Measurements from ENCODE around the gene D2HGDH. TPM values are rescaled to one million over a fixed set of nuclear protein-coding genes. Genes with fewer than 3 reads are reported as not detected.

D2HGDH gene
- total RNA-seq, 1 experiment from 2014 or later = 10.0 TPM

GRCh38 chr2:241801611-241802420 lies 67.4 kb downstream of the D2HGDH start:
- H3K27me3 Mint-ChIP-seq (ENCODE audit: low read depth) = peaks cover 19% of the 10 kb centered on the region
- DNase-seq = peak; percentile 69
- H2AFZ ChIP-seq (ENCODE audit: low read length) = no peak overlapping the region

More at GRCh38 chr2:241801611-241802420, 67.4 kb downstream of the D2HGDH start:
- no peak overlapping the region for H3K4me3 Mint-ChIP-seq
- Histone ChIP-seq H3K56ac (ENCODE audit: insufficient read length, low read depth, low read length) (no peak overlapping the region), H2BK20ac (ENCODE audit: low read depth, low read length, poor library complexity, severe bottlenecking) (no peak overlapping the region), H3K9ac (ENCODE audit: extremely low read depth, insufficient read length, low read length) (no peak overlapping the region), H4K5ac (ENCODE audit: insufficient read length, low read depth, low read length) (no peak overlapping the region), H2BK15ac (ENCODE audit: low read depth, low read length) (no peak overlapping the region), H3K23me2 (ENCODE audit: insufficient read length, low read depth, low read length, poor library complexity, severe bottlenecking) (no peaks in the 10 kb centered on the region), H2BK5ac (ENCODE audit: insufficient read length, low read length) (no peak overlapping the region), H3K9me3 (ENCODE audit: control insufficient read depth, low read depth, low read length) (no peaks in the 10 kb centered on the region), H3K18ac (ENCODE audit: insufficient read length, low read depth, low read length) (no peak overlapping the region), H3K79me2 (ENCODE audit: insufficient read depth, low read length) (no peaks in the 10 kb centered on the region), H3T11ph (ENCODE audit: low read length) (no peak overlapping the region), H2BK12ac (ENCODE audit: insufficient read length, low read depth, low read length) (no peak overlapping the region), H3K4ac (ENCODE audit: low read depth, low read length) (no peak overlapping the region), H3K23ac (ENCODE audit: insufficient read length, low read depth, low read length) (no peak overlapping the region), H4K91ac (ENCODE audit: insufficient read length, low read depth, low read length) (no peak overlapping the region), H3K4me2 (ENCODE audit: insufficient read depth, insufficient read length, low read length) (no peak overlapping the region), H3K27me3 (ENCODE audit: insufficient read depth, low read length) (peaks cover 9% of the 10 kb centered on the region; the same call in 1 of the 2 replicates), H4K8ac (replicated peaks; ENCODE audit: insufficient read length, low read depth, low read length) (no peak overlapping the region), H4K20me1 (ENCODE audit: control insufficient read depth, insufficient read depth, insufficient read length) (no peaks in the 10 kb centered on the region), H3K27ac (ENCODE audit: insufficient read length, low read depth, low read length) (no peak overlapping the region), H3K14ac (ENCODE audit: insufficient read depth, low read length) (no peak overlapping the region), H3K4me1 (ENCODE audit: insufficient read depth, low read length) (peaks cover 5% of the 10 kb centered on the region; the same call in 1 of the 2 replicates), H2AK5ac (ENCODE audit: insufficient read length, low read length) (no peak overlapping the region), H3K79me1 (ENCODE audit: insufficient read depth, low read depth, low read length, poor library complexity, severe bottlenecking) (no peaks in the 10 kb centered on the region), H2BK120ac (ENCODE audit: low read depth, low read length, poor library complexity, severe bottlenecking) (no peak overlapping the region)
- H3K27ac Mint-ChIP-seq = no peak overlapping the region
- H3K9me3 Mint-ChIP-seq = no peaks in the 10 kb centered on the region
- no peaks in the 10 kb centered on the region for H3K36me3 Mint-ChIP-seq (ENCODE audit: insufficient read depth in 1 of 3, low read depth in 3 of 3)
- no CpG with 5 or more reads among the region's 44 CpGs for WGBS (ENCODE audit: extremely low coverage, insufficient read length, low lambda C conversion rate)
- H3K4me1 Mint-ChIP-seq = peaks cover 2 to 27% of the 10 kb centered on the region in 2 experiments; a peak in 3 of 4 replicates
- no peak for TF ChIP-seq CTCF (conservative IDR thresholded peaks at IDR 0.05)
